HepG2 (cell line): ENCODE results near the gene RHOBTB1. TPM values are rescaled to one million over a fixed set of nuclear protein-coding genes. Genes with fewer than 3 reads are reported as not detected.

ENCODE experiments used
- ATAC-seq: fragments of 200-7000 bp; cut with Tn5 transposase; 3 replicates; pipeline ENCODE4 v1.9.1; 2020; ENCODE audit warnings: mild to moderate bottlenecking, moderate library complexity
- BruUV-seq: library from RNA; stranded (reverse); fragments of 400-500 nt; replicated peaks from 2 replicates; lab custom pipeline; 2021; lab: Mats Ljungman, UMichigan
- CTCF ChIA-PET: fragments of 300-600 bp; formaldehyde crosslinking; extraction: SDS; loops from one replicate; lab custom pipeline; 2021; ENCODE audit warnings: low total read pairs, inconsistent platforms, low intra/inter-chr PET ratio; lab: Yijun Ruan, JAX
- POLR2A ChIA-PET: fragments of 350-600 bp; sonication (Branson Sonifier 250); formaldehyde crosslinking; loops from one replicate; lab custom pipeline; 2020; ENCODE audit warnings: antibody characterized with exemption, inconsistent platforms; lab: Yijun Ruan, JAX
- DNase-seq: peaks from one replicate; pipeline ENCODE4 v3.0.0-alpha.2; 2015; ENCODE audit warnings: low spot score
- FAIRE-seq: peaks from 3 replicates; lab custom pipeline; 2011; peaks lifted over from hg19 to GRCh38; lab: Jason Lieb, UNC
- H2AFZ ChIP-seq: one replicate; pipeline ENCODE4 v1.6.1; 2011; ENCODE audit warnings: low read length, inconsistent platforms
- H3K27ac ChIP-seq: fragments of 300-600 bp; 3 replicates; pipeline ENCODE4 v1.8.0; 2011; ENCODE audit warnings: mixed run types, mild to moderate bottlenecking, mixed read lengths, low read length, inconsistent platforms; ENCODE audit not compliant: insufficient read depth; ENCODE audit errors: extremely low read length
- H3K27me3 ChIP-seq, 2 experiments: fragments of 200-600 bp in 1 of 2; 2 replicates in 1 of 2; 3 replicates in 1 of 2; pipeline versions ENCODE4 v1.6.0 to v1.8.0; 2011; ENCODE audit warnings: low read length in 2 of 2, mild to moderate bottlenecking in 2 of 2, moderate library complexity in 2 of 2, inconsistent platforms in 1 of 2; ENCODE audit not compliant: insufficient read depth in 2 of 2, control insufficient read depth in 1 of 2
- H3K36me3 ChIP-seq, 2 experiments: fragments of 200-600 bp in 1 of 2; replicated peaks in 1 of 2; 2 replicates in 1 of 2; 3 replicates in 1 of 2; pipeline versions ENCODE4 v1.5.1 to v1.8.0; 2011; ENCODE audit warnings: low read length in 2 of 2, inconsistent platforms in 1 of 2; ENCODE audit not compliant: insufficient read depth in 2 of 2, control insufficient read depth in 1 of 2
- H3K4me1 ChIP-seq: 2 replicates; pipeline ENCODE4 v1.5.1; 2012; ENCODE audit warnings: low read length, inconsistent platforms; ENCODE audit not compliant: insufficient read depth
- H3K4me2 ChIP-seq: 2 replicates; pipeline ENCODE4 v1.6.0; 2011; ENCODE audit warnings: low read depth, low read length, inconsistent platforms
- H3K4me3 ChIP-seq, 3 experiments: fragments of 200-600 bp in 1 of 3; sonication (generic), shearing (Covaris generic) in 1 of 3; replicated peaks in 1 of 3; 2 replicates each; pipeline ENCODE4 v1.5.1; 2011 to 2016; ENCODE audit warnings: low read length in 3 of 3, inconsistent platforms in 2 of 3, low read depth in 2 of 3, mild to moderate bottlenecking in 2 of 3, control low read depth in 1 of 3, mixed read lengths in 1 of 3; ENCODE audit not compliant: insufficient read depth in 1 of 3
- H3K79me2 ChIP-seq: one replicate; pipeline ENCODE4 v1.6.1; 2011; ENCODE audit warnings: low read length, inconsistent platforms; ENCODE audit not compliant: insufficient read depth
- H3K9ac ChIP-seq: 2 replicates; pipeline ENCODE4 v1.6.0; 2011; ENCODE audit warnings: mild to moderate bottlenecking, low read depth, low read length, inconsistent platforms; ENCODE audit not compliant: insufficient read depth
- H3K9me3 ChIP-seq: 2 replicates; pipeline ENCODE4 v1.5.1; 2012; ENCODE audit warnings: mild to moderate bottlenecking, low read length
- H4K20me1 ChIP-seq: 2 replicates; pipeline ENCODE4 v1.6.0; 2011; ENCODE audit warnings: inconsistent platforms, mild to moderate bottlenecking, low read length, moderate library complexity; ENCODE audit not compliant: insufficient read depth
- FOXA3 ChIP-seq: IDR thresholded peaks from 2 replicates; pipeline ENCODE4 v1.6.1; 2016; ENCODE audit warnings: missing genetic modification reagents, missing compliant biosample characterization
- FOXP1 ChIP-seq, 2 experiments: fragments of 450-650 bp in 1 of 2; IDR thresholded peaks; 2 replicates each; pipeline ENCODE4 v1.6.1; 2017 to 2018; ENCODE audit warnings: antibody characterized with exemption in 1 of 2
- GMEB1 ChIP-seq: sonication (generic); formaldehyde crosslinking; IDR thresholded peaks from 2 replicates; pipeline ENCODE4 v1.5.1; 2020; ENCODE audit warnings: missing genetic modification reagents, mild to moderate bottlenecking, borderline replicate concordance
- MAFF ChIP-seq: IDR thresholded peaks from 2 replicates; pipeline ENCODE4 v1.6.1; 2011; ENCODE audit warnings: low read depth, low read length, improper control_type of control experiment
- MAFK ChIP-seq, 2 experiments: IDR thresholded peaks in 1 of 2; conservative IDR thresholded peaks in 1 of 2; 2 replicates each; pipeline ENCODE4 v1.6.1; 2011; ENCODE audit warnings: improper control_type of control experiment in 2 of 2, low read length in 2 of 2
- PPARG ChIP-seq: conservative IDR thresholded peaks from 2 replicates; pipeline ENCODE4 v1.6.1; 2016; ENCODE audit warnings: missing biosample characterization, missing genetic modification reagents
- ZNF138 ChIP-seq: sonication (generic); formaldehyde crosslinking; IDR thresholded peaks from 2 replicates; pipeline ENCODE4 v1.5.0; 2020; ENCODE audit warnings: mild to moderate bottlenecking, low read depth, missing genetic modification reagents
- ZNF407 ChIP-seq: sonication (generic); formaldehyde crosslinking; IDR thresholded peaks from one replicate; pipeline ENCODE4 v1.5.1; 2020; ENCODE audit warnings: mild to moderate bottlenecking, missing genetic modification reagents; ENCODE audit errors: not compliant biosample characterization
- ZSCAN22 ChIP-seq: sonication (generic); formaldehyde crosslinking; IDR thresholded peaks from 2 replicates; pipeline ENCODE4 v1.4.0; 2020; ENCODE audit warnings: mild to moderate bottlenecking, missing genetic modification reagents
- WGBS: methylation state at CpG from one replicate; pipeline ENCODE4 v1.1.6; 2017; ENCODE audit warnings: low lambda C conversion rate; 5-methylcytosine and 5-hydroxymethylcytosine counted together
- in situ Hi-C: cut with HindIII; loops from 2 replicates; pipeline ENCODE4 v1.10.0; 2017; ENCODE audit warnings: low pct_unique_long_range_greater_than_20kb; ENCODE audit not compliant: extremely low pct_ligation_motif_present
- intact Hi-C: fragments of 100-400 bp; cut with micrococcal nuclease; formaldehyde crosslinking; loops from one replicate; pipeline ENCODE4 v1.10.0; 2022; ENCODE audit not compliant: unreplicated experiment
- polyA plus RNA-seq, 8 experiments: library from polyadenylated mRNA; depleted of rRNA in 3 of 8; stranded (reverse) in 7 of 8; unstranded in 1 of 8; fragments of >200 nt; fragmentation: Illumina TruSeq in 4 of 8; extraction: Trizol in 4 of 8; gene quantifications; 2 replicates each; pipeline versions ENCODE4 v1.2.1 to v1.2.3, GENCODE V29; 2011 to 2016; ENCODE audit warnings: low read depth in 4 of 8, missing spikeins in 1 of 8, mixed read lengths in 1 of 8; ENCODE audit not compliant: insufficient read depth in 1 of 8
- total RNA-seq, 5 experiments: library from RNA; depleted of rRNA; stranded (reverse); fragments of >200 nt; fragmentation: Illumina TruSeq; extraction: Trizol; gene quantifications; 2 replicates each; pipeline ENCODE4 v1.2.3, GENCODE V29; 2016; ENCODE audit warnings: low read depth in 1 of 5
- TF ChIP-seq, protein P1 (sequence below): sonication (generic); formaldehyde crosslinking; IDR thresholded peaks from 2 replicates; pipeline ENCODE4 v1.5.0; 2020; ENCODE audit warnings: mild to moderate bottlenecking, missing genetic modification reagents

Gene RHOBTB1
- total and polyA plus RNA-seq, 2 of the 13 experiments (the other 11 are each of a cell fraction or from before 2014, with no cell fraction given), result 18.8 to 59.5 TPM

GRCh38 chr10:60893231-60893630 is 50.8 kb downstream of the RHOBTB1 start:
- DNase-seq (peak; percentile 24), FAIRE-seq (no peak), ATAC-seq (peak; percentile 50; the same call in 1 of the 3 replicates)
- no peaks in the 10 kb centered on the region for H3K79me2 ChIP-seq
- in situ Hi-C loops (no loop called here), intact Hi-C loops (no loop called here)
- peaks cover 32% of the 10 kb centered on the region for H3K4me1 ChIP-seq
- no peaks in the 10 kb centered on the region; the same call in 1 of the 2 replicates for H4K20me1 ChIP-seq
- peaks cover 4 to 7% of the 10 kb centered on the region in 2 experiments; a peak in 3 of 5 replicates for H3K36me3 ChIP-seq
- WGBS, result 84% methylated on average over 3 of the region's 3 CpGs
- POLR2A ChIA-PET, result no interaction called here
- CTCF ChIA-PET, result no interaction called here
- no peak overlapping the region for H3K4me3 ChIP-seq
- H3K9ac ChIP-seq, result no peak overlapping the region; the same call in 1 of the 2 replicates
- no peaks in the 10 kb centered on the region for H3K9me3 ChIP-seq
- BruUV-seq, result no TSS peak
- H3K27ac ChIP-seq, result peak overlapping the region; percentile 8
- H3K27me3 ChIP-seq, result no peaks in the 10 kb centered on the region
- no peak overlapping the region for H2AFZ ChIP-seq
- no peak overlapping the region for H3K4me2 ChIP-seq
- TF ChIP-seq PPARG (CRISPR knock-in tag), result peak; percentile 57
- no peak for TF ChIP-seq FOXP1 (IDR thresholded peaks at IDR 0.05)
- TF ChIP-seq FOXP1 (CRISPR knock-in tag; IDR thresholded peaks at IDR 0.05), result 0 out of 2 replicates have a peak, but pooled peaks have one; percentile 35
- peak; percentile 31; the same call in 1 of the 2 replicates for TF ChIP-seq FOXA3 (CRISPR knock-in tag)
- 0 out of 4 replicates have a peak, but pooled peaks of 1 of the 2 experiments have one; percentile 4 for TF ChIP-seq MAFK (conservative IDR thresholded peaks at IDR 0.05 in 1 of 2, IDR thresholded peaks at IDR 0.05 in 1 of 2; ENCODE audit: low read length in 2 of 2)
- TF ChIP-seq ZSCAN22 (CRISPR knock-in tag), result no peak
- no peak for TF ChIP-seq GMEB1 (CRISPR knock-in tag)
- TF ChIP-seq MAFF, result peak; percentile 30; the same call in 1 of the 2 replicates
- TF ChIP-seq ZNF407, result no peak
- no peak for TF ChIP-seq ZNF138 (CRISPR knock-in tag)
- TF ChIP-seq, protein P1, sequence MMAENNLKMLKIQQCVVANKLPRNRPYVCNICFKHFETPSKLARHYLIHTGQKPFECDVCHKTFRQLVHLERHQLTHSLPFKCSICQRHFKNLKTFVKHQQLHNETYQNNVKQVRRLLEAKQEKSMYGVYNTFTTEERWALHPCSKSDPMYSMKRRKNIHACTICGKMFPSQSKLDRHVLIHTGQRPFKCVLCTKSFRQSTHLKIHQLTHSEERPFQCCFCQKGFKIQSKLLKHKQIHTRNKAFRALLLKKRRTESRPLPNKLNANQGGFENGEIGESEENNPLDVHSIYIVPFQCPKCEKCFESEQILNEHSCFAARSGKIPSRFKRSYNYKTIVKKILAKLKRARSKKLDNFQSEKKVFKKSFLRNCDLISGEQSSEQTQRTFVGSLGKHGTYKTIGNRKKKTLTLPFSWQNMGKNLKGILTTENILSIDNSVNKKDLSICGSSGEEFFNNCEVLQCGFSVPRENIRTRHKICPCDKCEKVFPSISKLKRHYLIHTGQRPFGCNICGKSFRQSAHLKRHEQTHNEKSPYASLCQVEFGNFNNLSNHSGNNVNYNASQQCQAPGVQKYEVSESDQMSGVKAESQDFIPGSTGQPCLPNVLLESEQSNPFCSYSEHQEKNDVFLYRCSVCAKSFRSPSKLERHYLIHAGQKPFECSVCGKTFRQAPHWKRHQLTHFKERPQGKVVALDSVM (CRISPR knock-in tag), result no peak
